NCI-H510A (cell line): ENCODE data around the gene ITGA11.
"Not testable (repeated sequence)": the region's sequence is repeated elsewhere in the genome, so short reads cannot be mapped to it uniquely, and the experiment has no call there.

Experiments
- DNase-seq: peaks from one replicate; lab custom pipeline; 2025; lab: John Stamatoyannopoulos, UW

Gene ITGA11

GRCh38 chr15:68409736-68410370 is 22.1 kb downstream of the ITGA11 start:
- no peak for DNase-seq

GRCh38 chr15:68408971-68409370 is 23.0 kb downstream of the ITGA11 start:
- no peak for DNase-seq

GRCh38 chr15:68407886-68408881 is 23.8 kb downstream of the ITGA11 start:
- no peak for DNase-seq

GRCh38 chr15:68407141-68407885 is 24.6 kb downstream of the ITGA11 start:
- DNase-seq: no peak

- no peak for DNase-seq
These were observed 26.3 kb downstream of the ITGA11 start for GRCh38 chr15:68405378-68406250.

GRCh38 chr15:68404056-68404798 is 27.7 kb downstream of the ITGA11 start:
- no peak for DNase-seq

- no peak for DNase-seq
These were observed 28.6 kb downstream of the ITGA11 start for GRCh38 chr15:68403161-68403941.

GRCh38 chr15:68402432-68403160 is 29.4 kb downstream of the ITGA11 start:
- DNase-seq: no peak

- DNase-seq: no peak
These were observed 30.2 kb downstream of the ITGA11 start for GRCh38 chr15:68401496-68402431.

GRCh38 chr15:68400066-68400456 is 31.9 kb downstream of the ITGA11 start:
- no peak for DNase-seq

GRCh38 chr15:68399096-68400065 is 32.6 kb downstream of the ITGA11 start:
- no peak for DNase-seq

- not testable (repeated sequence) for DNase-seq
These were observed 34.0 kb downstream of the ITGA11 start for GRCh38 chr15:68397999-68398398.

- no peak for DNase-seq
These were observed 35.9 kb downstream of the ITGA11 start for GRCh38 chr15:68396068-68396467.

- no peak for DNase-seq
These were observed 40.8 kb downstream of the ITGA11 start for GRCh38 chr15:68391121-68391520.

GRCh38 chr15:68389936-68390817 is 41.8 kb downstream of the ITGA11 start:
- no peak for DNase-seq
